Muscle layer of colon (tissue), 2 donors: Measurements from ENCODE around the gene ZFP1.
A peak's percentile ranks its signal among the peaks of the same experiment; 100 is the strongest.

Source experiments
- H3K27ac ChIP-seq: one replicate; pipeline ENCODE4 v1.7.0; 2013; ENCODE audit warnings: low read depth, mild to moderate bottlenecking, low read length, moderate library complexity
- H3K27me3 ChIP-seq, 2 donors: one replicate each; pipeline ENCODE4 v1.7.0; 2013; ENCODE audit warnings: low read length in 2 of 2, mild to moderate bottlenecking in 2 of 2; ENCODE audit not compliant: insufficient read depth in 2 of 2, control insufficient read depth in 1 of 2
- H3K36me3 ChIP-seq: one replicate; pipeline ENCODE4 v1.7.0; 2013; ENCODE audit warnings: mild to moderate bottlenecking, low read length; ENCODE audit not compliant: insufficient read depth
- H3K4me1 ChIP-seq: one replicate; pipeline ENCODE4 v1.7.0; 2013; ENCODE audit warnings: mild to moderate bottlenecking, low read length; ENCODE audit not compliant: insufficient read depth
- H3K4me3 ChIP-seq, 2 donors: one replicate each; pipeline ENCODE4 v1.7.0; 2013; ENCODE audit warnings: low read length in 2 of 2, low read depth in 1 of 2, mild to moderate bottlenecking in 1 of 2, moderate library complexity in 1 of 2
- H3K9ac ChIP-seq: one replicate; pipeline ENCODE4 v1.7.0; 2013; ENCODE audit warnings: low read length
- H3K9me3 ChIP-seq: one replicate; pipeline ENCODE4 v1.7.0; 2013; ENCODE audit warnings: mild to moderate bottlenecking, low read length
- donor health status: abdominal sarcoma.
- donor health status: Adenocarcinoma of cecum.

ZFP1 gene

DNA sequence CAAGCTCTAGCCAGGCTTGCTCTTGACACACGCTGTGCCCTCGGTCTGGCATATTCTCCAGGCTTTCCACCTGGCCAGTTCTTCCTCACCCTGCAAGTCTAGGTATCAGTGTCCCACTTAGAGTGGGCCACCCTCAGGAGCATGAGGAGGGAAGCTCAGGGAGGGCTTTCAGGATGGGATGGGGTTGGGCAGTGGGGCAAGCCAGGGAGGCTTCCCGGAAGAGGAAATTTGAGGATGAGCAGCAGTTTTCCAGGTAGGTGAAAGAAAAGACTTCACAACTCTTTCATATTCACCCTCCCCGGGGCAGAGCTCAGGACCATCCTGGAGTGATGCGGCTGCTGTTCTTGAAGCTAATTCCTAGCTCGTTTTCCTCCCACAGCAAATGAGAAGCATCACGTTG, 17.2 kb upstream of the ZFP1 start:
- H3K27ac ChIP-seq: no peak overlapping the region
- no peaks in the 10 kb centered on the region for H3K9me3 ChIP-seq
- H3K4me3 ChIP-seq: no peak overlapping the region
- no peaks in the 10 kb centered on the region for H3K4me1 ChIP-seq
- no peaks in the 10 kb centered on the region for H3K36me3 ChIP-seq
- no peaks in the 10 kb centered on the region for H3K27me3 ChIP-seq
- no peak overlapping the region for H3K9ac ChIP-seq

DNA sequence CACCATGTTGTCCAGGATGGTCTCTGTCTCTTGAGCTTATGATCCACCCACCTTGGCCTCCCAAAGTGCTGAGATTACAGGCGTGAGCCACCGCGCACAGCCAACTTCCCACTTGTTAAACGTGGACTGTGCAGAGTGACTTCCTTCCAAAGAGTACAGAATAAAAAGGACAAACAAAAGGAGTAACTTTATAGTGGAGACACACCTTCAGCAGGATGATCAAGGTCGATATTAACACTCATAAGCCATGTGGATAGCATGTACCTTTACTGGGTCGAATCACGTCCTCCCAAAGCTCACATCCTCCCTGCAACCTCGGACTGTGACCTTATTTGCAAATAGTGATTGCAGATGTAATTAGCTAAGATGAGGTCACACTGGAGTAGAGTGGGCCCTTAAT, 10.1 kb upstream of the ZFP1 start:
- H3K9me3 ChIP-seq: no peaks in the 10 kb centered on the region
- H3K4me1 ChIP-seq: no peaks in the 10 kb centered on the region
- H3K9ac ChIP-seq: no peak overlapping the region
- H3K27me3 ChIP-seq: no peaks in the 10 kb centered on the region
- no peaks in the 10 kb centered on the region for H3K36me3 ChIP-seq
- H3K27ac ChIP-seq: no peak overlapping the region
- no peak overlapping the region for H3K4me3 ChIP-seq

DNA sequence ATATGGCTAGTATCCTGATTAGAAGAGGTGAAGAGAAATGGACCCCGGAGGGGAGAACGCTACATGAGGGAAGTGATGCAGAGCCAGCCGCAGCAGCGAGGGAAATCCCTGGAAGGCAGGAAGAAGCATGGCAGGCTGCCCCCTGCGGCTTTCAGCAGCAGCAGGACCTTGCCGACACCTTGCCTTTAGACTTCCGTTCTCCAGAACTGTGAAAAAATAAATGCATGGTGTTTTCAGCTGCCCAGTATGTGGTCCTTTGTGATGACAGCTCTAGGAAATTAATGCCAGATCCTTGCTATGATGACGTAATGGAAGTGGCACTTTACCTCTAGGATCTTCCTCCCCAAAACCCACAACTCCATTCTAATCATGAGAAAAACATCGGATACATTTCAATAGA, 9.7 kb upstream of the ZFP1 start:
- Histone ChIP-seq H3K4me3 (no peak overlapping the region), H3K9ac (no peak overlapping the region), H3K27ac (no peak overlapping the region), H3K9me3 (no peaks in the 10 kb centered on the region), H3K36me3 (no peaks in the 10 kb centered on the region), H3K4me1 (no peaks in the 10 kb centered on the region), H3K27me3 (no peaks in the 10 kb centered on the region)

DNA sequence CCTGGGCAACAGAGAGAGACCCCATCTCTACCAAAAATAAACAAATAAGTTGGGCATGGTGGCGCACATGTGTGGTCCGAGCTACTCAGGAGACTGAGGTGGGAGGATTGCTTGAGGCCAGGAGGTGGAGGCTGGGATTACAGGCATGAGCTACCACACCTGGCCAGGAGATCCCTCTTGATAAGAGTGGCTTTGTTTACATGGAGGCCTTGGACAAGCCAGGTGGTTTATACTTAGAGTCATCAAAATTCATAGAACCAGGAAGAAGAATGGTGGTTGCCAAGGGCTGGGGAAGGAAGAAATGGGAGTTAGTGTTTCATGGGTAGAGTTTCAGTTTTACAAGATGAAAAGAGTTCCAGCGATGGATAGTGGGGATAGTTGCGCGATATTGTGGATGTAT, 8.8 kb upstream of the ZFP1 start:
- H3K27ac ChIP-seq: no peak overlapping the region

DNA sequence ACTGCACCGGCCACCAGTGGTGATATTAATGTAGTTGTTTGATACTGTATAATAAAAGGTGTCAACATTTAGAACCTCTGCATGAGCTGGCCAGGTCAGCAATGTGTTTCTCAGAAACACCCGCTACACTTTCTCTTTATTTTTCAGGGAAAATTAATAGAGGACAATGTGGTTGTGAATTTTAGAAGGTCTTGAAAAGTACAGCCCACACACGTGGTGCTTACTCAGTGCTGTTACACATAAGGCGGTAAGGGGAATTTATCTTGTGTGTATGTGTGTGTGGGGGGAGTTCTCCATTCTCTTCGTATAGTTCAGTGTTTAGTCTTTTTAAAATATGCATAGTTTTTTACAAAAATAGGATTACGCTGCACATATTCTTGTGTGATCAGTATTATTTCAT, 4.4 kb upstream of the ZFP1 start:
- H3K9me3 ChIP-seq: no peaks in the 10 kb centered on the region
- H3K36me3 ChIP-seq: no peaks in the 10 kb centered on the region
- H3K9ac ChIP-seq: no peak overlapping the region
- no peaks in the 10 kb centered on the region for H3K27me3 ChIP-seq
- no peak overlapping the region for H3K4me3 ChIP-seq
- H3K27ac ChIP-seq: no peak overlapping the region
- H3K4me1 ChIP-seq: peaks cover 4% of the 10 kb centered on the region

More for the DNA sequence above, 8.8 kb upstream of the ZFP1 start:
- H3K4me3 ChIP-seq: no peak overlapping the region
- no peak overlapping the region for H3K9ac ChIP-seq
- H3K27me3 ChIP-seq: no peaks in the 10 kb centered on the region
- no peaks in the 10 kb centered on the region for H3K9me3 ChIP-seq
- H3K36me3 ChIP-seq: no peaks in the 10 kb centered on the region
- no peaks in the 10 kb centered on the region for H3K4me1 ChIP-seq

DNA sequence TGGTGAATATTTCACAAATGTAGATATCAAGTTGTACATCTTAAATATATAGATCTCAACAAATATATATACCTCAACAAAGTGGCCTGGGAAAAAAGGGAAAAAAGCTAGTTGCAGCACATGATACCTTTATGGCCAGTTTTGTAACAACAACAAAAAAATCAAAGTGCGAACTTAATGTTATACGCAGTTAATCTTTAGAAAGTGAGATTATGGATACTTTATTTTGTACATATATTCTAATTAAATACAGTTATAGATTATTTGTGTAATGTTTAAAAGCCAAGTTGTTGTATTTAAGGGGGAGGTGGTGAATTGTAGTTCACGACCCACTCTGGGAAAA, 385 bp upstream of the ZFP1 start:
- Histone ChIP-seq H3K4me3 (peak overlapping the region in 1 of 2 donors; percentile 84), H3K9me3 (no peaks in the 10 kb centered on the region), H3K27me3 (no peaks in the 10 kb centered on the region), H3K36me3 (peaks cover under 1% of the 10 kb centered on the region), H3K4me1 (peaks cover 8% of the 10 kb centered on the region), H3K9ac (no peak overlapping the region), H3K27ac (no peak overlapping the region)

DNA sequence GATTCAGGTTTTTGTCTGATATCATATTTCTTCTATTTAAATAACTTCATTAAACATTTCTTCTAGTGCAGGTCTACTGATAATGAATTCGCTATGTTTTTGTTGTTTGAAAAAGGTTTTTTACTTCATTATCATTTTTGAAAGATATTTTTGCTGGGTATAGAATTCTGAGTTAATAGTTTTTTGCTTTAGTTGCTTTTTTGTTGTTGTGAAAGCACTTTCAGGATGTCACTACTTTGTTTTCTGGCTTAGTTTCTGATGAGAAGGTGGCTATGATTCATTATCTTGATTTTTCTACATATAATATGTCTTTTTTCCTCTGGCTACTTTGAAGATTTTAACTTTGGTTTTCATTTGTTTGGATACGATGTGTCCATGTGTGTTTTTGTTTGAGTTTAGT, 3.5 kb downstream of the ZFP1 start:
- H3K27me3 ChIP-seq: no peaks in the 10 kb centered on the region

DNA sequence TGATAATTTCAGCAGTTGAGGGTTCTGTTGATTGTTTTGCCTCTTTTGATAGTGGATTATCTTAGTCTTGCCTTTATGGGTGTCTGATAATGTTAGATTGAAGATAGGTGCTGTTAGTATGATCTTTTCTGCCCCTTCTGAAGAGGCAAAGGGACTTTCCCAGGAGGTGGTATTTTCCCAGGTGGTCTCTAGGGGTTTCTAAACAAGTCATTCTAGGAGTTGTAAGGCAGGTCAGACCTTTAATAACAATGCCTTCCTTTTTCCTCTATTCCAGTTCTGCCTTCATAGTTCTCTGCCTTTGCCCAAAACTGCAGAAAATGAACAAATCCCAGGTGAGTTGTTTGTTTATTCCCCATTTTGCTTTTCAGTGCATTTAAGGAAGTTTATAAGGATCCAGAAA, 4.3 kb downstream of the ZFP1 start:
- H3K4me3 ChIP-seq: no peak overlapping the region
- no peaks in the 10 kb centered on the region for H3K9me3 ChIP-seq
- no peak overlapping the region for H3K9ac ChIP-seq
- no peak overlapping the region for H3K27ac ChIP-seq
- H3K27me3 ChIP-seq: no peaks in the 10 kb centered on the region
- H3K36me3 ChIP-seq: peaks cover 9% of the 10 kb centered on the region
- H3K4me1 ChIP-seq: peaks cover 8% of the 10 kb centered on the region

More for the DNA sequence above, 3.5 kb downstream of the ZFP1 start:
- Histone ChIP-seq H3K9ac (no peak overlapping the region), H3K4me3 (no peak overlapping the region), H3K36me3 (peaks cover 9% of the 10 kb centered on the region), H3K4me1 (peaks cover 8% of the 10 kb centered on the region), H3K9me3 (no peaks in the 10 kb centered on the region), H3K27ac (no peak overlapping the region)

DNA sequence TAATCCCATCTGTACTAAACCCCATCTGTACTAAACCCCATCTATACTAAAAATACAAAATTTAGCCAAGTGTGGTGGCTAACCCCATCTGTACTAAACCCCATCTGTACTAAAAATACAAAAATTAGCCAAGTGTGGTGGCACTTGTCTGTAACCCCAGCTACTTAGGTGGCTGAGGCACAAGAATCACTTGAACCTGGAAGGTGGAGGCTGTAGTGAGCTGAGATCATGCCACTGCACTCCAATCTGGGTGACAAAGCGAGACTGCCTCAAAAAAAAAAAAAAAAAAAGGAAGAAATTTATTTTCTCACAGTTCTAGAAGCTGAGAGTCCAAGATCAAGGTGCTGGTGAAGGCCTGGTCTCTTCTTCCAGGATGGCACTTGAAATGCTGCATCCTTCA, 12.1 kb downstream of the ZFP1 start:
- Histone ChIP-seq H3K27me3 (no peaks in the 10 kb centered on the region), H3K4me3 (no peak overlapping the region), H3K27ac (no peak overlapping the region), H3K4me1 (no peaks in the 10 kb centered on the region), H3K9ac (no peak overlapping the region), H3K36me3 (no peaks in the 10 kb centered on the region), H3K9me3 (no peaks in the 10 kb centered on the region)

DNA sequence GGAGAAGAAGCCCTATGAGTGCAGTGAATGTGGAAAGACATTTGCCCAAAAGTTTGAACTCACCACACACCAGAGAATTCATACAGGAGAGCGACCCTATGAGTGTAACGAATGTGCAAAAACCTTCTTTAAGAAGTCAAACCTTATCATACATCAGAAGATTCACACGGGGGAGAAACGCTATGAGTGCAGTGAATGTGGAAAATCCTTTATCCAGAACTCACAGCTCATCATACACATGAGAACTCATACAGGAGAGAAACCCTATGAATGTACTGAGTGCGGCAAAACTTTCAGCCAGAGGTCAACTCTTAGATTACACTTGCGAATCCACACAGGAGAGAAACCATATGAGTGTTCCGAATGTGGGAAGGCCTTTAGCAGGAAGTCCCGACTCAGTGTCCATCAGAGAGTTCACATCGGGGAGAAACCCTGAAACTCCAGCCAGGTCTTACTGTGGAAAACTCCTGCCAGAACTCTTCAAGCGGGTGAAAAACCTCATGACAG, 21.6 kb downstream of the ZFP1 start:
- Histone ChIP-seq H3K9ac (no peak overlapping the region), H3K4me1 (no peaks in the 10 kb centered on the region), H3K4me3 (no peak overlapping the region), H3K27ac (no peak overlapping the region), H3K27me3 (no peaks in the 10 kb centered on the region), H3K36me3 (peaks cover 40% of the 10 kb centered on the region), H3K9me3 (no peaks in the 10 kb centered on the region)

DNA sequence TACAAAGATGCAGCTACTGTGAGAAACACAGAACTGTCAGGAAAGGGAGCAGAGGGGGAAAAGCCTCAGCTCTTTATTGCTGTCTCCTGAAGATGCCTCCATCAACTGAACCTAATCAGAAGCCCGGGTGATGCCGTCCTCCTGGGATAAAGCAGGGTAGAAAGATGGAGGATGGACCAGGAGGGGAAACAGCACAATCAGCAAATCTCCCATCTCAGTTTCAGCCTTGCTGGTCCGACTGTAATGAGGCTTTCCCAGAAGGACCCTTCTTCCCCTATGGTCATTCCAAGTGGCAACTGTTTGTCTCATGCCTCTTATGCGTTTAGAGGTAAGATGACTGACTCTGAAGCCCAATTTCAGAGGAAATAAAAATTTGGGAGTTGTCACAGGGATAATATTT, 24.3 kb downstream of the ZFP1 start:
- Histone ChIP-seq H3K4me3 (no peak overlapping the region), H3K27ac (no peak overlapping the region), H3K4me1 (no peaks in the 10 kb centered on the region), H3K36me3 (peaks cover 32% of the 10 kb centered on the region), H3K27me3 (no peaks in the 10 kb centered on the region), H3K9ac (no peak overlapping the region), H3K9me3 (no peaks in the 10 kb centered on the region)

DNA sequence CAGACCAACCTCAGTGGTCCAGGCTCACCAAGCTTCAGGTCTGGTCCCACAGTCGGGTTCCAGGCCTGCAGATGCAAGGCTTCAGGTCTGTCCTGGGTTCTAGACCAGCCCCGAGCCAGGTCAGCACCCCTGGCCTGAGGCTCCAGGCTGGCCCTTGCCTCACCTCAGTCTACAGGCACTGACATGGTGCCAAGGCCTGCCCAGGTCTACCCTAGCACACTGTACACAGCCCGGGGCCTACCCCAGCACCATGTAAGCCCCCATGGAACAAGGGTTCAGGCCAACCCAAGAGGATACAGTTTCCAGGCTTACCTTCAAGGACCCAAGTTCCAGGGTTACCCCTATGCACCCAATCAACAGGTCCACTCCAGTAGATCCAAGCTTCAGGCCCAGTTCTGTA, 26.8 kb downstream of the ZFP1 start:
- Histone ChIP-seq H3K9me3 (no peaks in the 10 kb centered on the region), H3K27me3 (no peaks in the 10 kb centered on the region), H3K4me1 (no peaks in the 10 kb centered on the region), H3K27ac (no peak overlapping the region), H3K36me3 (peaks cover 12% of the 10 kb centered on the region), H3K9ac (no peak overlapping the region), H3K4me3 (no peak overlapping the region)
